NT2/D1 (cell line): ENCODE data around the gene SAT1.

Source experiments
- YY1 ChIP-seq: IDR thresholded peaks from 2 replicates; pipeline ENCODE4 v1.6.1; 2011; ENCODE audit not compliant: insufficient read length, insufficient read depth
- ZNF274 ChIP-seq: IDR thresholded peaks from 2 replicates; pipeline ENCODE4 v1.6.1; 2011; ENCODE audit warnings: mild to moderate bottlenecking, low read depth, low read length

GRCh38 chrX:23787745-23788118 lies 4.8 kb downstream of the SAT1 start:
- no peak for TF ChIP-seq ZNF274
- no peak for TF ChIP-seq YY1
